GM12865 (cell line): Measurements from ENCODE around the gene ZNF76.
"Not testable (repeated sequence)": the region's sequence is repeated elsewhere in the genome, so short reads cannot be mapped to it uniquely, and the experiment has no call there.

ENCODE experiments used
- DNase-seq: peaks from one replicate; pipeline ENCODE4 v3.0.0; 2010; ENCODE audit warnings: low read depth
- H3K4me3 ChIP-seq: 2 replicates; pipeline ENCODE4 v1.5.1; 2011; ENCODE audit warnings: mild to moderate bottlenecking, low read depth, low read length, control low read depth
- CTCF ChIP-seq: IDR thresholded peaks from 2 replicates; pipeline ENCODE4 v1.5.1; 2011; ENCODE audit warnings: low read length, control low read depth, low read depth, inconsistent platforms; ENCODE audit not compliant: insufficient read depth; ENCODE audit errors: missing control alignments

ZNF76 gene

GRCh38 chr6:35320031-35320410, 60.5 kb downstream of the ZNF76 start:
- no peak overlapping the region for H3K4me3 ChIP-seq
- TF ChIP-seq CTCF = no peak
- DNase-seq = no peak

- no peak for TF ChIP-seq CTCF
- DNase-seq = no peak
- no peak overlapping the region for H3K4me3 ChIP-seq
Observed at GRCh38 chr6:35321091-35321490, 61.6 kb downstream of the ZNF76 start.

- H3K4me3 ChIP-seq = no peak overlapping the region
- peak; percentile 75 for TF ChIP-seq CTCF
- peak; percentile 81 for DNase-seq
Observed at GRCh38 chr6:35327349-35328027, 68.0 kb downstream of the ZNF76 start.

- no peak overlapping the region for H3K4me3 ChIP-seq
Observed at GRCh38 chr6:35328108-35328723, 68.7 kb downstream of the ZNF76 start.

GRCh38 chr6:35328965-35329364, 69.4 kb downstream of the ZNF76 start:
- DNase-seq, H3K4me3 ChIP-seq: not testable (repeated sequence)

More at GRCh38 chr6:35328108-35328723, 68.7 kb downstream of the ZNF76 start:
- no peak for TF ChIP-seq CTCF
- no peak for DNase-seq

GRCh38 chr6:35330541-35331119, 71.1 kb downstream of the ZNF76 start:
- DNase-seq = no peak
- no peak for TF ChIP-seq CTCF
- H3K4me3 ChIP-seq = no peak overlapping the region

GRCh38 chr6:35332074-35332887, 72.7 kb downstream of the ZNF76 start:
- peak; percentile 65 for DNase-seq
- not testable (repeated sequence) for H3K4me3 ChIP-seq
